Activated CD4-positive, CD25-positive, alpha-beta regulatory T cell treated with anti-CD3 and anti-CD28 coated beads, Interleukin-2, amount 50 U/mL, for 72 hours (primary cell): Measurements from ENCODE around the gene RNF144A.
"Not testable (repeated sequence)": the region's sequence is repeated elsewhere in the genome, so short reads cannot be mapped to it uniquely, and the experiment has no call there.

Experiments
- DNase-seq: peaks from one replicate; pipeline ENCODE4 v3.0.0; 2021

RNF144A gene

GRCh38 chr2:6917071-6917760 lies at the start of gene RNF144A:
TSS of gene RNF144A (plus strand) at chr2:6917412. CDS start at chr2:6996927, 79,515 bp downstream.
- peak; percentile 84 for DNase-seq

GRCh38 chr2:6872394-6872793 lies 44.8 kb upstream of the RNF144A start:
- no peak for DNase-seq

- DNase-seq, result no peak
These were observed 43.2 kb upstream of the RNF144A start for GRCh38 chr2:6874032-6874431.

- no peak for DNase-seq
These were observed 40.9 kb upstream of the RNF144A start for GRCh38 chr2:6876309-6876708.

GRCh38 chr2:6877402-6878304 lies 39.6 kb upstream of the RNF144A start, which contains the start of gene RSAD2:
TSS of gene RSAD2 (plus strand) at chr2:6877777. CDS start at chr2:6877801, 24 bp downstream.
- DNase-seq, result no peak

GRCh38 chr2:6878549-6878948 lies 38.7 kb upstream of the RNF144A start:
- no peak for DNase-seq

GRCh38 chr2:6879011-6879410 lies 38.2 kb upstream of the RNF144A start:
- DNase-seq, result no peak

GRCh38 chr2:6880200-6880733 lies 36.9 kb upstream of the RNF144A start:
- no peak for DNase-seq

- no peak for DNase-seq
These were observed 36.2 kb upstream of the RNF144A start for GRCh38 chr2:6881046-6881445.

- no peak for DNase-seq
These were observed 35.7 kb upstream of the RNF144A start for GRCh38 chr2:6881516-6881915.

- no peak for DNase-seq
These were observed 33.6 kb upstream of the RNF144A start for GRCh38 chr2:6883448-6884122.

- DNase-seq, result no peak
These were observed 31.7 kb upstream of the RNF144A start for GRCh38 chr2:6885551-6885950.

- no peak for DNase-seq
These were observed 31.2 kb upstream of the RNF144A start for GRCh38 chr2:6885968-6886367.

GRCh38 chr2:6887751-6888192 lies 29.4 kb upstream of the RNF144A start:
- DNase-seq, result no peak

GRCh38 chr2:6888724-6889123 lies 28.5 kb upstream of the RNF144A start:
- no peak for DNase-seq

- DNase-seq, result no peak
These were observed 23.2 kb upstream of the RNF144A start for GRCh38 chr2:6893876-6894482.

- DNase-seq, result no peak
These were observed 20.1 kb upstream of the RNF144A start for GRCh38 chr2:6896930-6897759.

GRCh38 chr2:6902581-6902980 lies 14.6 kb upstream of the RNF144A start:
- DNase-seq, result not testable (repeated sequence)

- no peak for DNase-seq
These were observed 11.5 kb upstream of the RNF144A start for GRCh38 chr2:6905668-6906067.

- no peak for DNase-seq
These were observed 11.0 kb upstream of the RNF144A start for GRCh38 chr2:6906165-6906741.

- no peak for DNase-seq
These were observed 8.9 kb upstream of the RNF144A start for GRCh38 chr2:6908291-6908690.
